ENCODE results near the gene ST6GALNAC3.

- TF ChIP-seq CTCF (IDR thresholded peaks at IDR 0.05) = no peak
- no peak for TF ChIP-seq POLR2A (IDR thresholded peaks at IDR 0.05)
Observed at GRCh38 chr1:76625886-76626678, 551.5 kb downstream of the ST6GALNAC3 start.
